HG02885 (cell line): Measurements from ENCODE around the gene B3GNT5.

Experiments used
- ATAC-seq: cut with Tn5 transposase; IDR thresholded peaks from one replicate; pipeline ENCODE4 v1.9.1; 2021; ENCODE audit warnings: mild to moderate bottlenecking; ENCODE audit not compliant: unreplicated experiment, poor library complexity

The B3GNT5 gene

DNA sequence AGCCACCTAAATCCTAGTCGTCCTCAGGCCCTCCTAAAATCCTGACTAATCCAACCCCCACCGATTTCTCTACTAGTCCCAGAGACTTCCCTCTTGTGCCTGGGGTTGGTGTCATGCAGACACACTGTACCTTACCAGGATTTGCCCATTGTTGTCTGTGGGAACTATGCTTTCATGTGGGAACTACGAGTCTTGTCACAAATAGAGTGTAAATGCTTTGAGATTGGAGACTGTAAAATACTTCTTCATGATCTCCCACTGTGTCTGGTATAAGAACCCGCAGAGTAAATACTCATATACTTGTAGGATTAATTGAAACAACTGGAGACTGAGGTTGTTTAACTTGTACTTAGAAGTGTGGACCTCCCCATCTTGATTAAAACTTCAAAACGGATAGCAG lies 11.2 kb downstream of the B3GNT5 start:
- ATAC-seq, result no peak

DNA sequence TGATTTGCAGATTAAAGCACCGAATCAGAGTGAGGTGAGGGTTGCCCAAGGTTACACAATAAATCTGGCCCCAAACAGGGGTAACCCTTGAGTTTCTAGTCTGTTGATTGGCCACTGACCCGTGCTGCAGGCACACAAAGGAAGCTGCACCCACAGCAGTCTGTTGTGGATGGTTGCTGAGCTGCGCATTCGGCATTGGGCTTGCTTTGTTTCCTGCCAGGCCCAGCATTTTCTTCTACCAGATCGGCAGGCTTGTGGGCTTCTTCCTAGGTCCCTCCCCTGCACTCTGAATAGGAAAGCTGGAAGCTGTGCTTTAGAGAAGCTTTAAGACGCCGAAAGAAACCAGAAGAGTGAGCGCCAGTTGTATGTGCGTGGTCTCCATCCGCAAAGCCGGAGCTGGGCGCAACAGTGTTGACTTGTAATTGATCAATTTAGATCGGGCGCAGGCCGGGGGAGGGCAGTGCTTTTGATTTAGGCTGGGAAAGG lies 12.1 kb downstream of the B3GNT5 start:
- ATAC-seq, result no peak

DNA sequence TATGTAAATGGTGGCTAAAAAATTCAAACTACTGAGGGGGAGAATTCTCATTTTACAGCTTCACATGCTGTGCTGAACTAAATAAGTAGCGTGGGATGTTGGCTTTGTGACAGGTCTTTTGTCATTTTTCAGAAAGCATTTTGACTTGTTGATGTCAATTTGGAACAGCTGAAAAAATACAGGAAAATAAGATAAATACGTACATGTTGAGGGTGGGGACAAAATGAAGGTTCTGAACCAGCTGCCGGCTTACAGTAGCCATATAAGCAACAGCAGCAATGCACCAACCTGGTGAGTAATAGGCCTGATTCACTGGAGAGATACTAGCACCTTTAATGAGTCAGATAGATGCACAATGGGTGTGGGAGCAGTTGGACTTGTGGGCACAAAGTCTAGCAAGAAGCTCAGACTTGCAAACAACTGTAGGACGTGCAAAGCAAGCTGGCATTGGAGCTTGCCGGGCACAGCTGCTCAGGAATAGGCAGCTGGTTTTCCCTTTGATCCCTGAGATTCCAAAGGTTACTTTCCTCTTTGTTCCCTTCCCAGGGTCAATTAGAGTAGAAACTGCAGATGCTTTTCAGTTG lies 12.9 kb downstream of the B3GNT5 start:
- ATAC-seq, result no peak

DNA sequence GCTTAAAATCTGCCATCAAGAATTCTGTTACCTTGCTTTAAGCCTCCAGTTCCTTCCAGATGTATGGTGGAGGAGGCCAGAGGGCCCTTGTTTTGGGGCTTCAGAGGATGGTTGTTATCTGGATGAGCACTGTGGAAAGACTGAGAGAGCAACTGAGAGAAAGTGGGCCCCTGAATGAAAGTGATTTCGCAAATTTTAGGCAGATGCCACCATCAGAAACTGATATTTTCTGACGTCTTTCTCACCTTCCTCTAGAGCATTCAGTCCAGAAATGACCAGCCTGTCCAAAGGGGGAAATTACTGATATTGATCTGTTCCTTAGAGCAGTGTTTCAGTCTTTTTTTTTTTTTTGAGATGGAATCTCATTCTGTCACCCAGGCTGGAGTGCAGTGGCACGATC lies 13.4 kb downstream of the B3GNT5 start:
- ATAC-seq, result no peak

DNA sequence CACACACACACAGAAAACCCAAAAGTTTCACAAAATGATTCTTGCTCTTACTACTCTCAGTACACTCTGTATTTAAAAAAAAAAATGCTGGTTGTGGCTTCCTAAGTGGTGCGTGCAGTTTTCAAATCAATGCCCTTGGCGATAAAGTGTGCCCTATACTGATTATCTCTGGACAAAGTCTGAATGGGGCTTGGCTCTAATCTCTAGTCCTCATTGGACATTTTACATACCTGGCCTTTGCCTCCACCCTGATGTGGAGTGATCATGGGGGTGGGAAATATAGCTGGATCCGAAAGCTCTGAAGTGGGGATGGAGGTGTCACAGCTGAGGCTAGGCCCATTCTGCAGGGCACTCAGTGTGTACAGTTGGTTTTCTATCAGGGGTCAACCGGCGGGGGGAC lies 14.1 kb downstream of the B3GNT5 start:
- no peak for ATAC-seq

DNA sequence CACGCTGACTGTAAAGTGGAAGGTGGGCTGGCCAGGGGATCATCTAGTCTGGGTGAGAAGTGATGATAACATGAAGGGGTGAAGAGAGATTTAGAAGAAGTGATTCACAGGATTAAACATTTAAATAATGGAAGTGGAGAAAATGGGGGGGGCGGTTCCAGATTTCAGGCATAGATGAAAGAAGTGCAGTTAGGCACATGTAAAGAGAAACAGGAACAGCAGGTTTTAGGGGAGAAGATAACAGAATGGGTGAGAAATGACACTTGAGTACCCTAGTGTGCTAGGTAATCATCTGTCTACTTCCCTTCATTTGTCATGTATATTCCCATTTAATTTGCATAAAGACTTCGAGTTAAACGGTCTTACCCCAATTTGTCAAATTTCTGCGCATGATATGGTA lies 15.3 kb downstream of the B3GNT5 start:
- ATAC-seq, result no peak

DNA sequence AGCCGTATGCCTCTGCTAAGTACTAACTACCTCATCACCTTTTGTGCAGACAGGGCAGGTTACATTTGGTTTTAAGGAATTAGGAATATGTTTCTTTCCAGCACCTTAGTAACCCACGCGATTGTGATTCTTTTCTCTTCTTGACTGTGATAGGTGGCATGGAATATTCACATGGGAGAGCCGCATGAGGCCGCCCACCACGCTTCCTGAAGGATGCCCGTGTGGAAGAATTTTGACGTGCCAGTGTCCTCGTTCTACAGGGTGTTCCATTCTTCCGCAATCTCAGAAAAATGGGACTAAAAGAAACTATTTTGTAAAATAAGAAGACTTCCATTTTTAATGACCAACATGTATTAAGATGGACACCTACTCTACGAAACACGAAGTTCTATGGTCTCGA lies 16.3 kb downstream of the B3GNT5 start:
- ATAC-seq, result no peak

DNA sequence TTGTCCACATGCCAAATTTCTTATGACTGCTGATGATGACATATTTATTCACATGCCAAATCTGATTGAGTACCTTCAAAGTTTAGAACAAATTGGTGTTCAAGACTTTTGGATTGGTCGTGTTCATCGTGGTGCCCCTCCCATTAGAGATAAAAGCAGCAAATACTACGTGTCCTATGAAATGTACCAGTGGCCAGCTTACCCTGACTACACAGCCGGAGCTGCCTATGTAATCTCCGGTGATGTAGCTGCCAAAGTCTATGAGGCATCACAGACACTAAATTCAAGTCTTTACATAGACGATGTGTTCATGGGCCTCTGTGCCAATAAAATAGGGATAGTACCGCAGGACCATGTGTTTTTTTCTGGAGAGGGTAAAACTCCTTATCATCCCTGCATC lies 17.3 kb downstream of the B3GNT5 start:
- ATAC-seq, result no peak

DNA sequence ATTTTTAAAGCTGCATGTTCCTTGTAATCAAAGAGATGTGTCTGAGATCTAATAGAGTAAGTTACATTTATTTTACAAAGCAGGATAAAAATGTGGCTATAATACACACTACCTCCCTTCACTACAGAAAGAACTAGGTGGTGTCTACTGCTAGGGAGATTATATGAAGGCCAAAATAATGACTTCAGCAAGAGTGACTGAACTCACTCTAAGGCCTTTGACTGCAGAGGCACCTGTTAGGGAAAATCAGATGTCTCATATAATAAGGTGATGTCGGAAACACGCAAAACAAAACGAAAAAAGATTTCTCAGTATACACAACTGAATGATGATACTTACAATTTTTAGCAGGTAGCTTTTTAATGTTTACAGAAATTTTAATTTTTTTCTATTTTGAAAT lies 19.1 kb downstream of the B3GNT5 start:
- no peak for ATAC-seq

DNA sequence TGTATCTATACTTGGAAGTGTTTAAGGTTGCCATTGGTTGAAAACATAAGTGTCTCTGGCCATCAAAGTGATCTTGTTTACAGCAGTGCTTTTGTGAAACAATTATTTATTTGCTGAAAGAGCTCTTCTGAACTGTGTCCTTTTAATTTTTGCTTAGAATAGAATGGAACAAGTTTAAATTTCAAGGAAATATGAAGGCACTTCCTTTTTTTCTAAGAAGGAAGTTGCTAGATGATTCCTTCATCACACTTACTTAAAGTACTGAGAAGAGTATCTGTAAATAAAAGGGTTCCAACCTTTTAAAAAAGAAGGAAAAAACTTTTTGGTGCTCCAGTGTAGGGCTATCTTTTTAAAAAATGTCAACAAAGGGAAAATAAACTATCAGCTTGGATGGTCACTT lies 19.7 kb downstream of the B3GNT5 start:
- ATAC-seq, result no peak

DNA sequence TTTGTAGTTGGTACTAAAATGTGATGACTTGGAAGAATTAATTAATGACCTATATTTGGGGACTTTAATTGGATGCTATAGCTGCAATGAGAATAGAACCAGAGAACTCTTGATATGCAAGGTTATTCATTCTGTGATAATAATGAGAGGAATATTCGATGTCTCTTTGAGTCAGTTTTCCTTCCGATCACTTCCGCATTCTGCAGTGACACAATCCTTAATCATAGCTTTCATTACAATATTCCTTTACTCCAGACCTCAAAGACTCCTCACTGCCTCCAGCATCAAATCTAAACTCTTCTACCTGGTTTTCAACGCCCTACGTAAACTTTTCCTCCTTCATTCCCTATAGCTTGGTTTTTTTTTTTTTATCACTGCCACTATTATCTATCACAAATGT lies 21.6 kb downstream of the B3GNT5 start:
- ATAC-seq, result no peak

DNA sequence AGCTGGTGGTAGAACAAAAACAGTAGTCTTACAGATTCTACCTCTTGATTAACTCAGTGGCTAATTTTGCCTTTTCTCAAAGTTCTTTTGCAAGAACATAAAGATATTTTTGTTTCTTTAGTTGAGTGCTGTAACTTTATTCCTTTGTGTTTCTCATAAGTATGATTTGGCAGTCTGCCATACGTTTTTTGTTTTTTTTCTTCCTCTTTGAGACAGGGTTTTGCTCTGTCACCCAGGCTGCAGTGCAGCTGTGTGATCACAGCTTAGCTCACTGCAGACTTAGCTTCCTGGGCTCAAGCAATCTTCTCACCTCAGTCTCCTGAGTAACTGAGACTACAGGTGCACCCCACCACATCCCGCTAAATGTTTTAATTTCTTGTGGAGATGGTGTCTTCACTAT lies 22.4 kb downstream of the B3GNT5 start:
- no peak for ATAC-seq

DNA sequence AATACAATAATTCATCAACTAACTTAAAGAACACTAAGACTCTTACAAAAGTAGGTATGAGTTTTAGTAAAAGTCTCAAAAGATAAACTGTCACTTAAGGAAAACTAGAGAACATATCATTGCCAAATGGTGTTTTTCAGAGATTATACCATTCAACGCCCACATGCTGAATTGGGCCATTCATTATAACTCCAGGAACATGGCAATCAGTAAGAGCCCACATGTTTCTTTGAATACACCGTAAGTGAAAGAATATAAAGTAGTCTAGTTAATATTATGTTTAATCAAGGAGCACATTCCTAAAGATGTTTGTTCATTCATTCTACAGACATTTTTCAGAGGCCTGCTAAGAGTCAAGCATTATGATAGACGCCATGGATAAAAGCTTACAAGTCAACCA lies 22.9 kb downstream of the B3GNT5 start:
- ATAC-seq, result no peak

DNA sequence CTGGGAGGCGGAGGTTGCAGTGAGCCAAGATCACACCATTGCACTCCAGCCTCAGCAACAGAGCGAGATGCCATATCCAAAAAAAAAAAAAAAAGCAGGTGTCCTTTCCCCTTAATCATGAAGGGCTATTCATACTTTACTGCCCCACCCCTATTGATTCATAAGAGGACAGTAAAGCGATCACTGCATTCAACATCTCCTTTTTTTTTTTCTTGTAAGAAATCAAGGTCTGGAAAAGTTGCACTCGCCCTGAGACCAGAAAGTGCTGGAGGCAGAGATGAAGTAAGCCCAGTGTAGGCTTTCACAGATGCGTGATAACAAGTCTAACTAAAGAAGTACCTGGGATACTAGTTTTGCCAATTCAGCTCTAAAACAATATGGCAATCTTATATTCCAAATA lies 24.2 kb downstream of the B3GNT5 start:
- no peak for ATAC-seq

DNA sequence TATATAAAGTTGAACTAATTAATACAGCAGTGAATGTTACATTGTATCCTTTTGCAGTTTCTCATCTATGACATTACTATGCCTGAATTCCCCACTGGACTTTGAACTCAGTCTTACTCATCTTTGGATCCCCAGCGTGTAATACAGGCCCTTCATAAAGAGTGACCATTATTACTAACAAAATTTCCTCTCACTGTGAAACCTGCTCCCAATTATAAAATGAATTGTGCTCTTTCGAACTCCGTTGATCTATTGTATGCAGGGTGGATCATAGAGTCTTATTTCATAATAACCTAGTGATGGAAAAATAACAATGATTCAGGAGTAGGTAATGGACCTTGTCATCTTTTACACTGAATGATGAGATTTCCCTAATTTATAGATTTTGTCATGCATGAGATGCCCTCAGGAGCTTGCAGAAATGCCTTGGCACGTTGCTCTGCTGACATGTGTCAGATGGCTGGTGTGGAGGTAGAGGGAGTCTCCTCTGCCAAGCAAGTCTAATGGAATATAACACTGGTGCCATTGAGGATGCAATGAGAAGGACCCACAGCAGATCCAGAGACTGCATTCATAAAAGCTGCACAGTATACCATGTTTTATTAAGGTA lies 25.5 kb downstream of the B3GNT5 start:
- no peak for ATAC-seq

DNA sequence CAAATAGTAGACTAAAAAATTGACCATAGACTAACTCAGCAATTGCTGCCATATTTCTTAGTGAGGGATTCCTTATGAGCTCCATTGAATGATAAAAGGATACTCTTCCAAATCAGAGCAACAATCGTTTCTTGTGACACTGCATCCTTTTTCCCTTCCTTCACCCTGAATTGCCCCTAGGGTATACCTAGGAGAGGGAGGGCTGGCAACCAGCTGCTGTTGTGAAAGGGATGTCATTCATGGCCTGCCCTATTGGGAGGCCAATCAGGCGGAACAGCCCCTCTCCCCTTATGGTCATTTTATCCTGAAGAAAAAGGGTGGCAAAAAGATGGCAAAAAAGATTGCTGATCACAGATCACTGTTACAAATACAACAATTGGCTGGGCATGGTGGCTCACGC lies 26.3 kb downstream of the B3GNT5 start:
- no peak for ATAC-seq

DNA sequence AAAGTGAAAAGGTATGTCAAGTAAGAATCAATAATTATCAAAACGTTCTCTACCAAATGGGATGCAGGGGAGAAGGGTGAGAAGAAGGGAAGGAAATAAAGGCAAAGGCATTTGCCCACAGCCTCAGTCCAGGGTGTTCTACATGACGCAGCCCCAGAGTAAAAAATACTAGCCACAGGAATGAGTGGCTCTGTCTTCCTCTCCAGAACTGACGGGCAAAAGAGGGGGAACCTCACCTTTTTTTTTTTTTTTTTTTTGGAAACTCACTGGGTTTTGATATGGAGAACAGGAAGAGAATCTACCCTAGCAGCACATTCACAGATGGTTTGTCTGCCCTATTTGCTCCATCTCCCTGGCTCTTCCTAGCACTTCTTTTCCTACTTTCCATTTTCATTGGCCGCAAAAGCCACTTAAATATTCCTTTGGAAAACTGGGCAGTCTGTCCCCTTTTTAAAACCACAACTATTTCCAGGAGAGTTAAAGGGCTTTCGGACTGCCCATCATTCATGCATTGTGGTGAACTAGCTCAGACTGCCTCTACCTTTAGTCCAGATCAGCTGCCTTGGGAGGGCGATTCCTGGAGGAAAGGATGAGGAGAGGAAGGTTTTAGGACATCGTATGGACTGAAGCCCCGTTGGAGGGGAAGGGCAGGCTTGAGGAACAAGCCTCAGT lies 28.2 kb downstream of the B3GNT5 start:
- ATAC-seq, result no peak

DNA sequence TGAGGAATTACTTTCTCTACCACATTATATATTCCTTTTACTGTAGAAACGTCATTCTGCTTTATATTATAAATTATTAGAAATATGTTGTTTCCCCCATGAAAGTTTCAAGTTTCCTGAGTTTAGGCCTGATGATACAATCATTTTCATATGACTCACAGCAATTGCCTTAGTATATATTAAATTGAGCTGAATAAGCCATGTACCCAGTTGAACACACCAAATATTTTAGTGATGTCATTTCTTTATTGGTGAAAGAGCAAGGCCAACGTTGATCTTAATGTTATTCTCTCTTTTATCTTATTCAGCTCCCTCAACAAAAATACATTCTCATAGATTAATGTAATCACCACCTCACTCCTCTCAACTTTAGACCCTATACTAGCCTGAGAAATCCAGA lies 30.8 kb downstream of the B3GNT5 start:
- ATAC-seq, result no peak

DNA sequence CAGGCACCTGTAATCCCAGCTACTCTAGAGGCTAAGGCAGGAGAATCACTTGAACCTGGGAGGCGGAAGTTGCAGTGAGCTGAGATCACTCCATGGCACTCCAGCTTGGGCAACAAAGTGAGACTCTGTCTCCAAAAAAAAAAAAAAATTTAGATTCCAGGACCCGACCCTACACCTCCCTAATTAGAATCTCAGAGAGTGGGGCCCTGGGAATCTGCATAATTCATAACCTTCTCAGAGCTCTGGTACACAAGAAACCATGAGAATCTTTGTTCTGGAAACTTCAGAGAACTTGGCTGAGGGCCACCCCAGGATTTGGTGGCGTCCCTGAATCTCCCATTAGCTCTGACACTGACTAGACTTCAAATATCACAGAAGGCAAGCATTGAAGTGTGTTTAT lies 31.5 kb downstream of the B3GNT5 start:
- no peak for ATAC-seq

DNA sequence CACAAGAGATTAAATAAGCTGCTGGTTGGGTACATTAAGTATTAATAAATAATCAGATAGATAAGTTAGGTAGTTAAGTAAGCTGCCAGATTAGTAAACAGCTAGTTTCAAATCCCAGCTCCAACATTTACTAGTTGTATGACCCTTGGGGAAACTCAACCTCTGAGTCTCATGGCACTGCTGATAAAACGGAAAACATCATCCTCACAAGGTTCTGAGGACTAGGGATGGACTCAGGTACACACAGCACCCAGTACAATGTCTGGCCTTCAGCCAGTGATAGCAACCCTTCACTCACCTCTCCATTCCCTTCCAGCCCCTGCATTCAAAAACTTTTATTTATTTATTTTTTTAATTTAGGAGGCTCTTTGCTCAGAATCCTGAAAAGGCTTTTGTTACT lies 32.3 kb downstream of the B3GNT5 start:
- ATAC-seq, result no peak

DNA sequence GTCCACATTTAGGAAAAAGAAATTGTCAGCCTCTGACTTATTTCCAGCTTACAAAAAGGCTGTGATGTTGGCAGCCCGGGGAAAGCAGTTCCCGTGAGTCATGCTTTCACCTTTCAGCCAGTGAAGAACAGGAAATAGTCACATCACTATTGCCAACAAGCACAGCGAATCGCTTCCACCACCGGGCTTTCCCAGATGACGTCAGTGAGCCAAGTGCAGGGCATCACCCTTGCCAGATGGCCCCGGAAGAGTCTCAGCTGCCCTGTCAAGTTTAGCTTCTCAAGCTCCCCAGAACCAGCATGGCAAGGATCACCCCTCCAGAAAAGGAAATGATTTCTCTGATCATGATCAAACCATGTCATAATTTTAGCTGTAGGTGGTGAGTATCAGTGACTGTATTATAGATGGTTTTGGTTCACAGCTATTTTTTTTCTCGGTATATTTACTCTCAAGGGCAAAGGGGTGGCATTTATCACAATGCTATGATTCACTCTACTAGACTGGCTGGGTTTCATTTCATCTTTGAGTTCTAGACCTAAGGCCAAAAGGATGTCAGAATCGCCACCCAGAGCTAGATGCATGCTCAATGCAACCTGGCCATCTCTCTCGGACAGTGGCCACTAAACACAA lies 32.9 kb downstream of the B3GNT5 start:
- ATAC-seq, result peak; percentile 96
